Amniotic stem cell (primary cell): ENCODE results near the gene KCNMA1.
"Not testable (repeated sequence)": the region's sequence is repeated elsewhere in the genome, so short reads cannot be mapped to it uniquely, and the experiment has no call there.

Source experiments
- DNase-seq: peaks from one replicate; lab custom pipeline; 2025; lab: John Stamatoyannopoulos, UW

KCNMA1 gene

DNA sequence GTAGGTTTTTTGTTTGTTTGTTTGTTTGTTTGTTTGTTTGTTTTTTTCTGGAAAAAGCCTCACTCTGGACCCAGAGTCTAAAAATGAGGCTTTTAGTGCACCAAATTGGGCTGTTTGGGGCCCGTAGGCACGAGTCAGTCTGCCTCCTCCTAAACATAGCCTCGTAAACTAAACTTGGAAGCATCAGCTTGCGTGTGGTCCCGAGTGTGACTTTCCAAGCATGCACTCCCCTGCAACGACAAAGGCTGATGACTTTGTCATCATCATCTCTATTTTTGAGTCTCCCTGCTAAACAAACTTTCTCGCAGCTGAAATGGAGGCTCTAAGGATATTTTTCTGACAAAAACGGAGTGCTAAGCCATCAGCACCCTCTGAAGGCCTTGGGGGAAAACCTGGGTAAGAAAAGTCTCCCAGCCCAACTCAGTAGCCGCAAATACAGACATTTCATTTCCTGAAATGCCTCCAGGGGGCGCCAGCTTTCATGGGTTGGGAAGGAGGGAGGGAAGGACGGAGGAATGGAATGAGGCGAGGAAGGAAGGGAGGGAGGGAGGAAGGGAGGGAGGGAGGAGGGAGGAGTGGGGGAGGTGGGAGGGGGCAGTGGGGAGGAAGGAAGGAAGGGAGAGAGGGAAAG lies 245.9 kb downstream of the KCNMA1 start:
- peak; percentile 84 for DNase-seq

DNA sequence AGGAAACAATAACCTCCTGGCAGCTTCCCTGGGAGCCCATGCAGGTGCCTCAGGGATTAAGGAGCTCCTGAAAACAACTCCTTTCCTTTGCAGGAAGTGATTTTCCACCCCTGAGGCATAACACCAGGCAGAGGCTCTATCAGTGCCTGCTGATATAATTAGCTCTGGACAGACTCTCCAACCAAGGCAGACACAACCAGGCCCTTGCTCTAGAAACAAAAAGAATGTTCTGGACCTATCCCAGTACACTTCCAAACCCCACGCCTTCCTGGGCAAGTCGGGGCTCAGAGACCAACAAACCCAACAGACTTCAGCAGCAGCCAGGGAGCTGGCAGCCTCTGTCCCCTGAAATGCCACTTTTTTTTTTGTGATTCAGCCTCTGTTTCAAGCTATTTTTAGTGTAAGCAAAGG lies 247.1 kb downstream of the KCNMA1 start:
- DNase-seq: no peak

DNA sequence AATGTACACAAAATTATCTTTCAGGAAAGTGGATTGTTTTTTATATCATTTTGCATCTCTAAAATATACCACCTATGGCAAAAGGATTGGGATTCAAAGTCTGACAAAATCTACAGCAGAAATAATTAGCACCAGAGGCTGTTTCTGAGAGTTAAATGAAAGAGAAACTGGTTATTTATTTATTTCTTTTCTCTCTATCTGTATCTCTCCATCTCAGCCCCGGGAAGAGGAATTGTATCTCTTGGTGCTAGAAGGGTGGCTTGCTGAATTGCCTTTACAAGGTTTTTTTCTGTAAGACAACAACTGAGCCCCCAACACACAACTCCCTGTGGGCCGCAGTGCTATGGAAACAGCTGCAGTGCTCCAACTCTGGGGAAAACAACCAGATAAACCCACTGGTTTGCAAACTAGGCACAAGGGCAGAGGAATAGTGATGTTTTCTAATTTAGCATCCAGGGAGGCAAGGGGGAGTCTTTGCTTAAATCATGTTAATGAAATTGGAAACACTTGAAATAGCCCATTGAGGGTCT lies 249.0 kb downstream of the KCNMA1 start:
- no peak for DNase-seq

DNA sequence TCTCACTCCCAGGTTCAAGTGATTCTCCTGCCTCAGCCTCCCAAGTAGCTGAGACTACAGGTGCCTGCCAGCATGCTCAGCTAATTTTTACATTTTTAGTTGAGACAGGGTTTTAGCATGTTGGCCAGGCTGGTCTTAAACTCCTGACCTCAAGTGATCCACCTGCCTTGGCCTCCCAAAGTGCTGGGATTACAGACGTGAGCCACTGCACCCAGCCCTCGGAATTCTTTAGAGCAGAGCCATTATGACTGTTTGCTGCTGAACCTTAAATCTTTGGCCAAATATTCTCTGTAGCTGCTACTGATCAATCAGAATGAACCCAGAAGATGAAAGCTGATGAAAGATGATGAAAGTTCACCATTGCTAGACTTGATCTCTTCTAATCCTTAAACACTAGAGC lies 249.9 kb downstream of the KCNMA1 start:
- DNase-seq: not testable (repeated sequence)

DNA sequence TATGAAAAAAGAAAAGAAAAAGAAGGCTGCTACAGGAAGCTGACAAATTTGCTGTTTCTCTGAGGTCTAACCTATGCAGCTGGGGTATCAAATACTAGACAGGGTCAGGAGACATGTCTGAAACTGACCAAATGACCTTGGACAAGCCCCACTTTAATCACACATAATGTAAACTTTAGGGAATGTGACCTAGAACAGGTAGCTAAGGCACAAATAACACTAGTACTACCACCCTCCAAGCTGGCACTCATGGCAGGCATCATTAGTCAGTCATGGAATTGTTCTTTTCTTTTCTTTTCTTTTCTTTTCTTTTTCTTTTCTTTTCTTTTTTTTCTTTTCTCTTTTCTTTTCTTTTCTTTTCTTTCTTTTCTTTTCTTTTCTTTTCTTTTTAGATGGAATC lies 250.4 kb downstream of the KCNMA1 start:
- DNase-seq: no peak

DNA sequence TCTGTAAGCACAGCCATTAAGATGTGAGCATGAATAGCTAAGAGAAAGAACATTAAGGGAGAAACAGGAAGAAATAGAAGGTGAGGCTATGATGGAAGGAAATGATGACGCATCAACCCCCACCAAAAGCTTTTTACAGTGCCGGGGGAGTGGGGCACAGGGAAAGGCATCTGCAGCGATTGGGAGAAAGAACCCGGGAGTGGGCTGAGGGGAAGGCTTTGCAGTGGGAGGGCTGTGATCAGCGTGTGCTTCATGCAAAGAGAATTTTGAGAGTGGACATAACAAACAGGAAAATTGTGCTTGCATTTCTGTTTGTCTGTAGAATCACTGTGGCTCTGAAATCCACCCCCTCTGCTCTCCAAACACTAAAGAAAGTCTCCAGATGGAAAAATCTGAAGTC lies 250.8 kb downstream of the KCNMA1 start:
- DNase-seq: peak; percentile 47

DNA sequence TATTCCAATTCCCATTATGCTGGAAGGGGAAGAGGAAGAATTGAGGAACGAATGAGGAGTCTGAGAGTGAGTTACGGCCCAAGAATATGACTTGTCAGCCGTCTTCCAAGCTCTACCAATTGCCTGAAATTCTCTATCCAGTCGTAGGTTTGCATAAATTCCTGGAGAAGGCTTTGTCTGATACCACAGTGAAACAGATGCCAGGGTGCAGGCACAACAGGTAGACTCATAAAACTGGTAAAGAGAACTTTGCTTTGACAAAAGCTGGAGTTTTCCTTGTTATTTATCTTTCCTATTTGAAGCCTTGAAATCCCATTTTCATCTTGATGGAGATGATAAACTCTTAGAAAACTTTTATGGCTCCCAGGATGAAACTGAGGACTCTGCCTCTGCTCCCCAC lies 251.2 kb downstream of the KCNMA1 start:
- no peak for DNase-seq

DNA sequence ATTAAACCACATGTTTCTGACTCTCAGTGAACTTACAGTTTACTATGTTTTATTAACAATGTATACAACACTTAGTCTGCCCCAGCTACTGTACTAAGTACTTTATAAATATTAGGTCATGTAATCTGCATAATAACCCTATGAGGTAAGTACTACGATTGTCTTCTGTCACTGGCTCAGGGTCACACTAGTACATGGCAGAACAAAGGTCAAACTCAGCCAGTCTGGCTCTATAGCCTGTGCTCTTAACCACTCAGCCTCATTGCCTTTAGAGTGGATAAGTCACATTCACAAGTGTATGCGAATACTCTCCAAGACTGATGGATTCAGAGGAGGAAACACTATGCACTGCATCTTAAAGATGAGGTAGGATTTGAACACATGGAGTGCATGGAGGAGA lies 252.3 kb downstream of the KCNMA1 start:
- no peak for DNase-seq

DNA sequence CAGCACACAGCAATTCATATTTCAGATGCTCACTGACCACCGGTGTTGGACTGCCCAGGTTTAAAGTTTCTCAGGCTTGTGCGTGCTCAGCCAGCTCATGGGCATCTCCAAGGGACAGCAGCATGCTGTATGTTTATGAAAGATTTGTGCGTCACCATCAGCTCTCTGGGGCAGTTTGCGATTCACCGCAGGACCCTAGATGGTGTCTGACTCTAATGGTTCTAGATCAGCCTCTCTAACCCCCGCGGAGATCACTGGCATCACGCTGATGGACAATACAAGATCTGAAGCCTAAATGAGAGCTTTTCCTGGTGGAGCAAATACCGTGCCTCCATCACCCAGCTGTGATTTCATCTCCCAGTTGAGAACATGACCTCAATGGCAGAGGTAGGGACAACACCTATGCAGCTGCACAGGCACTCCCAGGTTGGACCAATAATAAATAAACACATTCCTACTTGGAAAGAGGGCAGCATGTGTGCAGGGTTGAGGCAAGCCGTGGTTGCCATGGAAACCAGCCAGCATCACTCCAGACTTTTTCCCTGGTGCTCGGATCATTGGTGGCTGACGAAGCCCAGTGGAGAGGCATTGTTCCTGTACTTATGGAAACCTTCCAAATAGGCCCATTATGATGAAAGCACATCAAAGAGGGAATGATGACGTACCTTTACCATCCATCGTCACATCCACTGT lies 253.6 kb downstream of the KCNMA1 start:
- no peak for DNase-seq

DNA sequence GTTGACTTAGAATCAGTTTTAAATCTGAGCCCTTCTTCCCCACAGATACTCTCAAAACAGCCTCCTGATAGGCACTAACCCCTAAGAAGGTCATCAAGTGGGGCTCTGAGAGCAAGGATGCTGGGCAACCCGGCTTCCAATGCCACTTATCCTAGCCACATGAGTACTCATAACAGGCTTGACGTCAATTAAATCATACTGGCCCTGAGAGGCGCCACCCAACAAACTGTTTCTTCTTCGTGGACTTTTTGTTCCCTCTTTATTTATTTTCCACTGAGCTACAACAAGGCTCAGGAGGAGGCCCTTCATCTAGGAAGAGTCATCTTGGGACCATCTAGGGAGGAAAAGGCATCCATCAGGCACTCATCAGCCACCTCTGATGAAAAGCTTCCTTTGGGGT lies 255.9 kb downstream of the KCNMA1 start:
- DNase-seq: no peak

DNA sequence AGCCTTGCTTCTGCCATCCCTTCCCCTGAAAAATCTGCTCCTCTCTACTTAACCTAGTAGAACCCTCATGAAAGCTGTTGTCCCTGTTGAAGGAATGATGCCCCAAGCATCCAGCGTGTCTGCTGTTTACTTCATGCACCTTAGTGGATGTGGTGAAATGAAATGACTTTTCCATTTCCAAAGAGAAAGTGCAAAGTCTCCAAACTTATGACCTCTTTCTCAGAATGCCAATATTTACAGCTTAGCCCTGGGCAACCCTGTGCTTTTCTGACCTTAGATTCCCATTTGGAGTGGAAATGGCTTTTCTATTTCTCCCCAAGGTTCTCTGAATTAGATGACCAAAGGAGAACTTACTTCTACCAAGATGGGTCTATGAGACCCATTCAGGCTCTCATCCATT lies 256.9 kb downstream of the KCNMA1 start:
- no peak for DNase-seq

DNA sequence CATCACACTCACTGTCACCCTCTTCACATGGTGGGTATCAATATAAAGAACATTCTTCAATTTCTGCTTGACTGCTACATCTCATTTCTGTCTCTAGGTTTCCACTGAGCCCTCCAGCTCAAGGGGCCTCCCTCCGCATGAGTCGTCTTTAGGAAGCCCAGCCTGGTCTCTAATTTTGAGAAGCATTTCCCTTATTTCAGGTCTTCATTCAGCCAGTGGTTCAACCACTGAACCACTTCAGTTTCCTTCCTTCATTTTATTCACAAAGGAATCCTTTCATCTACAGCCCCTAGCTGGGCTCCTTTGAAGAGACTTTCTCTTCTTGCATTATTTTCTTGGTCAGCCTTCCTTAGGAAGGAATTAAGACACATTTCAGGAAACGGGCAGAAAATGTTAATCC lies 257.4 kb downstream of the KCNMA1 start:
- no peak for DNase-seq

DNA sequence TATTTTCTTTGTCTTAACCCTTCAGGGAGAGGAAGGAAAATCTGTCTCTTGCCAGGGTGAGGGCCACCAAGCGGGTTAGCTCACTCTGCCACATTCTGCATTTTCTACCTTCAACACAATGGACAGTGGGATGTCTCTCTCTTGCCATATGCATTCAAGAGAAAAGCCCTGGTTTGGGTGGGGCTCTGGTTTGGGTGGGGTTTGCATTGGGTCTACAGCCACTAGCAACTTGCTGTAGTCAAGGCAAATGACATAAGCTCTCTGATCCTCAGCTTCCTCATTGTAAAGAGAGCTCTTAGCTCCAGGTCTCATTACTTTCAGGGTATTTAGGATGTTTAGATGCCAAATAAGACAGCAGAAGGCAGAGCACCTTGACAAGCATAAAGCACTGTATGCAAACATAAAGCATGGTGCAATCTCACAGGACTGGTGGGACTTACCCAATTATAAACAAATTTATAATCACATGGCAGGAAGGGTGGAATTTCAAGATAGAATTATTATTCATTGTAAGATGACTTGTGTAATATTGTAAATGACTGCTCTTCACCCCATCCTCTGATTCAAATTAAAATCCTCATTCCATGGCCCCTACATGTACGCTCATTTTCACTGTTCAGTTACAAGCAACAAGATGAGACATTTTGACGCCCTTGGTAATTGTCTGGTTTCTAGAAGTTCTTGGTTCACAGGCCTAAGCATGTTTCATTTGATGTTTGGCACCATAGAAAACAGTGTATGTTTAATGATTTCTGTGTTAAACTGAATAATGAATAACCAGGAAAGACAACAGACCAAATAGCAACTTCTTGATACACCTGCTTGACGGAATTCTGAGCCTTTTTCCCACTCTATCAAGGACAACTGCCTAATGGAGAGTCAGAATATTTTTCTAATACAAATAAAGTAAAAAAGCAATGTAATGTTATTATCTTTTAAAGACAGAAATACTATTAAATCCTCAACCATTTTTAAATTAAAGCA lies 258.9 kb downstream of the KCNMA1 start:
- DNase-seq: no peak

DNA sequence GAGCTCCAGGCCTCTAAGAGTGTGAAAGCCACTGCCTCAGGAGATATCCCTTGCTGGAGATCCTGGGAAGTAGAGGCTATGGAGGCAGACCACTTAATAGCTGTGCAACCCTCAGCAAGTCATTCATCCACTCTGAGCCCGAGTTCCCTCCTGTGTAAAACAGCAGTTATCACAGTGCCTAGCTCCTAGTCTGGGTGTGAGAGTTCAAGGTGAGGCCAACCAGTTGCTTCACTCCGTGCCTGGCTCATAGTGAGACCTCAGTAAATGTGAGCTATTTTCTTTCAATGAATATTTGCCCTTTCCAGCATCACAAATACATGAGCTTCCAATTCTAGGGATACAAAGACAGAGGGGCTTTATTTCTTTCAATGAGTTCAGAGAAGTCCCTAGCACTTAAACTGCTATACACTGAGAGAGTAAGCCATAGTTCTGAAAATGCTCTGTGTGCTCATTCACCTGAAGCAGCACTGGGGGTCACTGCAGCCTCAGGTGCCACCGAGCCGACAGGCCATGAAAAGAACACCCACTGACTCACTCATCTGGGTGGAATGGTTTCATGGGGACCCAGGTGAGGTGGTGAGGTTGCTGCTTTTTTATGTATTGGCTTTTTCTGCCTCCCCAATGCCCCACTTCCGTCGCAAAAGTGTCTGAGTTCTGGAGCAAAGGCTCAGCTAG lies 259.8 kb downstream of the KCNMA1 start:
- DNase-seq: no peak

DNA sequence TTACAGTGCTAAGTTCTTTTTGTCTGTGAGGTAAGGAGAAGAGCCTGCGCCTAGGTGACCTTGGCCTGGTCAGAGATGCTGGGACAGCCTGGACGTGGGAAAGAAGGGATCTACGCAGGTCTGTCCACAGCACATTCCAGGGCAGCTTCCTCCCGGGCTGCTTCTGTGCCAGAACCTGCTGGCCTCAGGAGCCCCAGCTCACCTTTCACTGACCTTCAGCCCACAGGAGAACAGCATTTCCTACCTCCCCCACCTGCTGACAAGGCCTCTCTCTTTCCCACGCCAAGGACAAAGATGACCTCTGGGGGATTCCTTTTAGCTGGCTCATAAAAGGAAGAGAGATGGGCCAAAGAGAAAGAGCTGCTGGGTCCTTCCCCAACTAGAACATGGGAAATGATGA lies 260.6 kb downstream of the KCNMA1 start:
- DNase-seq: no peak

DNA sequence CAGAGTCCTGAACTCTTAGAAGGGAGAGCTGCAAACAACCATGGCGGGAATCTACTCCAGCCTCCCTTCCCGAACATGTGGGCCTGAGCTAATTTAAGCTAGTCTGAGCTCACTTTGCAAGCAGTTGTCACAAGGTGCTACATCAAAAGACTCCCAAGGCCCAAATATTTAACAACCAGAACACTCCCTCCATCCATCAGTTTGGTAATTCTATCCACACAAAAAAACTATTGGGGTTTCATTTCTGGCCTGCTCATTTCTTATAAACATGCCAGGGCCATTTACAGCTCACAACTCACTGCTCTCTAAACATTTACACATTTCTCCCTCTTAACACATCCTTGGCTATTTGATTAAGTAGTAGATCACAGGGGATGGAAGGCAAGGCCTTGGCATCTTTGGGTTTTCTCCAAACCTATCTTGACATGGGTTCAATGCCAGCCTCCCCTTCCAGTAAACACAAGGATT lies 263.4 kb downstream of the KCNMA1 start:
- no peak for DNase-seq

DNA sequence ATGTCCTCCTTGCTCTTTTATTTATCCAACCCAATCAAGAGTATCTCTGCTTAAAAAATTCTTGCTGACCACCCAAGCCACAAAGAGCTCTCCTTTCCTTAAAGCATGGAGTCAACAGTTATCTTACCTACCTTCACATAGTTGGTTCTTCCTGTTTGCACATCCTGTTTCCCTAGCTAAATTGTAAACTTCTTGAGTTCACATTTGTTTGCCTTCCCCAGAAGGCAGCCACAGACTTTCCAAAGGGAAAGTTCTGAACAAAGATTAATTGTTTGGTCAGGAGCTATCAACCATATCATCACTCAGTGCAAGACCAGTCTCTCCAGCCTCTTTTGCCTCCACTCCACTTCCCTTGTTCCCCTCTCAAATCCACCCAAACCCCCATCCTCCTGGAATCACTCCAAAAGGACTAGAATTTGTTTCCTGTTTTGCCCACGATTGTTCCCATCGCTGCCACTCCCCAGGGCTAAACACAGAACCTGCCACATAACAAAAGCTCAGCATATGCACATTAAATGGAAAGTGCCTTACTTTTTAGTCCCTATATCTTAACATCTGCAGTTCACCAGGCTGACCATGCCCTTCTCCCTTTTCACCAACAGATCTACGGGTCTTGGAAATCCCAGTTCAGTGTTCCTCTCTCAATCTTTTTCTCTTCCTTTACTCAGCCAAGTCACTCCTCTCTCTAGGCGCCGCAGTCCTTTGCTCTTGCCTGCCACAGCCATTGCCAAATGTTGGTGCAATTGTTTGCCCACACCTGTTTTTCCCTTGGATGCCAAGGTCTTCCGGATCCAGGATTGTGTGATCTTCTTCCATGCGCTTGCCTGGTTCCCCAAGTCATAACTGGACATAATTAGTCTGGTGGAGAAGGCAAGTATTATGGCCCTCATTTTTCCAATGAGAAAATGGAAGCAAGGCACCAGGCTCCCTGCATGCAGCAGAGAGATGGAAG lies 265.5 kb downstream of the KCNMA1 start:
- DNase-seq: no peak

DNA sequence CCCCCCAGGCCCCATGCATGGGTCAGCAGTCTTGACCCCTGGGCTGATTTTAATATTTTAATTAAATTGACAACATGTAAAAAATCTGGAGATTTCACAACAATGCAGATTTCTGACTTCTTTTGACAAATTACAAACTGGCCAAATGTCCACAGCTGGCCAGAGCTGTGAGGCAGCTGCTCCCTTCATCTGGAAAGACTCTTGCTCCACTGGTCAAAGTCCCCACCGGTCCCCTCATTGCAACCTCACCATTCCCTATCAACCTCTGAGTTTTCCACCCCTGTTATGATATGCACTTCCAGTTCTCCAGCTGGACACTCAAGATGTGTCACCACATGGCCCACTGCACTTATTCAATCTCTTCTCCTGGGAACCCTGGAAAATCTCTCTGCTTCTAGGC lies 266.2 kb downstream of the KCNMA1 start:
- no peak for DNase-seq

DNA sequence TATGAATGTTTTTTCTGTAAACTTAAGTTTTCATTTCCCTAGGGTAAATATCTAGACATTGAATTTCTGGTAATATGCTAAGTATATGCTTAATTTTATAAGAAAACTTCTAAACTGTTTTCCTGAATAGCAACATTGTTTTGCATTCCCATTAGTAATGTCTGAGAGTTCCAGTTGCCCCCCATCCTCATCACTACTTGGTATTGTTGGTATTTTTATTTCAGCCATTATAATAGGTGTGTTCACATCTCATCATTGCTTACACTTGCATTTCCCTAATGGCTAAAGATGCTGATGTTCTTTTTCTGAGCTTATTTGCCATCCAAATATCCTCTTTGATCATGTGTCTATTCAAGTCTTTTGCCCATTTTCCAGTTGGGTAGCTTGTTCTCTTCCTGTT lies 269.6 kb downstream of the KCNMA1 start:
- no peak for DNase-seq

DNA sequence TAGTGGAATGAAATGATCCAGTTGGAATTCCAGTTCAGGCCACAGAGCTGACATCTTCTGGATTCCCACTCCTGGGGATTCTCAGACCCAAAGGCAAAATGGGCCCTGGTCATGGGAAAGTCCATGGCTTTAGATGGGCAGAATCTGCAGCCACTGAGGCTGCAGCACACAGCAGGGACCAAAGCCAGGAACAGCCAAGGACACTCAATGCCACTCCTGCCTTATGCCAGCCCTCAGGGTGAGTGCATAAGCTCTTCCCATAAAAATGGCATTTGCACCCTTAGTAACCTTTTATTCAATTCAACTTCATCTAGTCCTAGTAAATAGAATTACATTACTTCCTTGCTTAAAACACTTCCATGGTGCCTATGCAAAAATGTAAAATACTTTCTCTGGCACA lies 274.4 kb downstream of the KCNMA1 start:
- no peak for DNase-seq

DNA sequence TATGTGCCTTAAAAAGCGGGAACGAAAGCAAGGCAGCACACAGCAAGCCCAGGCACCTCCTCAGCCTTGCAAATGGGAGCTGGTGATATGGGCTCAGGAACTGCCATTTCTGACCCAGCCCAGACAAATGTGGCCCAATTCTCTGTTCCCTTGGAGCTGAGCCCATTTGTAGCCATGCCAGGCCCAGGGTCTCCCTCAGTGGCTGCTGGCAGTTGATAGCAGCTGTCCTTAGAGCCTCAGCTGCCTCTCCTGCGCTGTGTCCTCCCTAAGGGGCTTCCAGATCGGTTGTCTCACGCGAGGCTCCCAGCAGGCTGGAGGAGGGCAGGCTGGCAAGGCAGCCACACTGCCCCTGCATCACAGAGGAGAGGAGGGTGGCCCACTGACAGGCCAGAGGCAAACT lies 275.8 kb downstream of the KCNMA1 start:
- no peak for DNase-seq
